PFSK-1 (cell line): ENCODE measurements around the gene GLRX2.

Experiments
- FOXP2 ChIP-seq: optimal IDR thresholded peaks from 2 replicates; pipeline ENCODE3; 2011; ENCODE audit warnings: borderline replicate concordance, control low read depth, inconsistent platforms; ENCODE audit not compliant: insufficient read depth; ENCODE audit errors: extremely low read length, extremely low read depth
- POLR2AphosphoS5 ChIP-seq: IDR thresholded peaks from 2 replicates; pipeline ENCODE4 v1.6.1; 2012; ENCODE audit warnings: low read depth, mild to moderate bottlenecking, control low read depth, low read length, moderate library complexity
- REST ChIP-seq, 2 experiments: IDR thresholded peaks; 2 replicates each; pipeline versions ENCODE4 v1.6.1 to v1.8.0; 2011 to 2012; ENCODE audit warnings: low read depth in 2 of 2, low read length in 2 of 2, control low read depth in 1 of 2, inconsistent platforms in 1 of 2, mild to moderate bottlenecking in 1 of 2, moderate library complexity in 1 of 2; ENCODE audit not compliant: insufficient read depth in 1 of 2
- SIN3A ChIP-seq: IDR thresholded peaks from 2 replicates; pipeline ENCODE4 v1.6.1; 2012; ENCODE audit warnings: mild to moderate bottlenecking, low read length, moderate library complexity, borderline replicate concordance; ENCODE audit not compliant: insufficient read depth
- TAF1 ChIP-seq: IDR thresholded peaks from 2 replicates; pipeline ENCODE4 v1.6.1; 2012; ENCODE audit warnings: low read length, control low read depth, borderline replicate concordance; ENCODE audit not compliant: insufficient read depth

Gene GLRX2

GRCh38 chr1:193065954-193066353 is 39.3 kb downstream of the GLRX2 start:
- TF ChIP-seq REST (IDR thresholded peaks at IDR 0.05; ENCODE audit: insufficient read depth in 1 of 2, low read depth in 2 of 2, low read length in 2 of 2) = no peak
- TF ChIP-seq POLR2AphosphoS5 = no peak
- TF ChIP-seq SIN3A = no peak
- TF ChIP-seq TAF1 = no peak
- TF ChIP-seq FOXP2 = no peak

GRCh38 chr1:193062698-193063463 is 42.3 kb downstream of the GLRX2 start:
- TF ChIP-seq SIN3A = no peak
- no peak for TF ChIP-seq FOXP2
- TF ChIP-seq TAF1 = no peak
- TF ChIP-seq REST (IDR thresholded peaks at IDR 0.05; ENCODE audit: insufficient read depth in 1 of 2, low read depth in 2 of 2, low read length in 2 of 2) = no peak
- no peak for TF ChIP-seq POLR2AphosphoS5

GRCh38 chr1:193060938-193061337 is 44.3 kb downstream of the GLRX2 start:
- TF ChIP-seq SIN3A (no peak), REST (IDR thresholded peaks at IDR 0.05; ENCODE audit: insufficient read depth in 1 of 2, low read depth in 2 of 2, low read length in 2 of 2) (no peak), FOXP2 (no peak), TAF1 (no peak), POLR2AphosphoS5 (no peak)

- TF ChIP-seq POLR2AphosphoS5 (no peak), TAF1 (no peak)
Measured at GRCh38 chr1:193060406-193060805, 44.8 kb downstream of the GLRX2 start.

- TF ChIP-seq SIN3A = no peak
- TF ChIP-seq FOXP2 = no peak
- TF ChIP-seq REST (IDR thresholded peaks at IDR 0.05; ENCODE audit: insufficient read depth in 1 of 2, low read depth in 2 of 2, low read length in 2 of 2) = no peak
- TF ChIP-seq TAF1 = 0 out of 2 replicates have a peak, but pooled peaks have one; percentile 45
Measured at GRCh38 chr1:193060115-193060403, 45.2 kb downstream of the GLRX2 start.
